Stimulated activated CD8-positive, alpha-beta memory T cell treated with anti-CD3 and anti-CD28 coated beads, Interleukin-12 subunit alpha, Interleukin-12 subunit beta, amount 100 ng/mL, for 24 hours (primary cell): ENCODE results near the gene USP22.

Source experiments
- DNase-seq: peaks from one replicate; pipeline ENCODE4 v3.0.0-alpha.2; 2020; ENCODE audit errors: extremely low read depth

Gene USP22

DNA sequence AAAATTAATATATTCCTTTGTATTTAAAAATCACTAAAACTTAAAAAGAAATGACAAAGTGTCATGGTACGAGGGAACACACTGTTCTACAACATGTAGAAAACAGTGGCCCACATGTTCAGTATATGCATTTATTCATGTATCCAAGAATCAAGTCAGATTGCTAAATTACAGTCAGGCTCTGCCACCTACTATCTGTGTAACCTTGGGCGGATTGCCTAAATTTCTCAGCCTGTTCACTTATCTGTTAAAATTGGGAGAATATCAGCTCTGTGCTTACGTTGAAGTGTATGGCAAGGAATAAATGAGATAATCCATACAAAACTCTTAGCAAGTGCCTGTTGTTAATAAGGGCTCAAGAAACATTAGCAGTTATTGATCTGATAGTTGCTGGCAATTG lies 3.4 kb upstream of the USP22 start:
- no peak for DNase-seq

GRCh38 chr17:21044971-21045370 lies 2.2 kb upstream of the USP22 start:
- DNase-seq = no peak

- DNase-seq = peak; percentile 94
Observed at GRCh38 chr17:21043296-21044232, 753 bp upstream of the USP22 start.

DNA sequence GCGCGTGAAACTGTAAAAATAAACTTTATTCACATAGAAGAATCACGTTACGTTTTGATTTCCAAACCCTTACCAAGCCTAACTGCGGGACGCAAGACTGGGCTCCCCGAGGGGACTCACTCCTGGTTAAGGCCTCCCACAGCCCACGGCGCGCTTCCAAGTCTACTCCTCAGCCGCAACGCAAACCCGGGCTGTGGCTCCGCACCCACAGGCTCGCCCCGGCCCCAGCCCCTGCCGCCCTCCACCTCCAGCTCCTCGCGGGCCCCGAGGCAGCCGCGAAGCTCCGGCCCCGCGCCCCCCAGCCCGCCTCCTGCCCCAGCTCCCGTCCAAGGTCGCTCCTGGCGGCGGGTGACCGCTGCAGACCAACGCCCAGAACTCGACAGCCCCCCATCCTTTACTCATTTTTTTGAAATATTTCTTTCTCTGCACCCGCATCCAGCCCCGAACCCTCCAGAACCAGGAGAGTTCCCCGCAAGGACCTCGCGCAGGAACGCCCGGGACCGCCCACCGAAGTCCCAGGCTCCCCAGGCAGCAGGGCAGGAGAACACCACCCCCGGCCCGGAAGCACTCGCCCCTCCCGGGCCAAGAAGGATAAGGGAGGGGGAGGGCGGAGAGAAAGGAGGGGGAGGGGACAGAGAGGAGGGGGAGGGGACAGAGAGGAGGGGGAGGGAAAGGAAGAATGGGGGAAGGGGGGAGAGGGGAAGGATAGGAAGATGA lies 912 bp downstream of the USP22 start:
- no peak for DNase-seq

DNA sequence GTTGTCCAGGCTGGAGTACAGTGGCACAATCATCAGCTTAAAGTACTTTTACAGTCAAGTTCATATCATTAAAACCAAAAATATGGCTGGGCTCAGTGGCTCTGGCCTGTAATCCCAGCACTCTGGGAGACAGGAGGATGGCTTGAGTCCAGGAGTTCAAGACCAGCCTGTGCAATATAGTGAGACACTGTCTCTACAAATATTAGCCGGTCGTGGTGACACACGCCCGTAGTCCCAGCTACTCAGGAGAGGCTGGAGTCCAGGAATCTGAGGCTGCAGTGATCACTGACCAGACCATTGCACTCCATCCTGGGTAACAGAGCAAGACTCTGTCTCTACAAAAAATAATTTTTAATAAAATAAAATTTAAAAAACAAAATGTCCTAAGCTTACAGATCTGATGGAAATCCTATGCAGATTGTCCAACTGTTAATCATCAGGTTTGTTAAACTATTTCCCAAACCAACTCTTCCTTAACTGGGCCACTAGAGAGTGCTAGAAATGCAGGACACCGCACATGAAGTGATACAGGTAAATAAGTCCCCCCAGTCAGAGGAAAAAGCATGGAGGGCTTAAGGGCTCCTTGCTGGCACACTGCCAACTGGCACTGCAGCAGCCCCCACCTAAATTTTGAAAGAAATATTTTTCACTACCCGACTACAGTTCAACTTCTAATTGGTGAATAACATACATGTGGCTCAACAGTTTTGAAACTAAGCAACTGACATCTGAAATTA lies 2.8 kb downstream of the USP22 start:
- DNase-seq = no peak

GRCh38 chr17:21037117-21037803 lies 5.6 kb downstream of the USP22 start:
- no peak for DNase-seq

GRCh38 chr17:21036361-21036881 lies 6.4 kb downstream of the USP22 start:
- DNase-seq = no peak

GRCh38 chr17:21035406-21035805 lies 7.4 kb downstream of the USP22 start:
- no peak for DNase-seq

DNA sequence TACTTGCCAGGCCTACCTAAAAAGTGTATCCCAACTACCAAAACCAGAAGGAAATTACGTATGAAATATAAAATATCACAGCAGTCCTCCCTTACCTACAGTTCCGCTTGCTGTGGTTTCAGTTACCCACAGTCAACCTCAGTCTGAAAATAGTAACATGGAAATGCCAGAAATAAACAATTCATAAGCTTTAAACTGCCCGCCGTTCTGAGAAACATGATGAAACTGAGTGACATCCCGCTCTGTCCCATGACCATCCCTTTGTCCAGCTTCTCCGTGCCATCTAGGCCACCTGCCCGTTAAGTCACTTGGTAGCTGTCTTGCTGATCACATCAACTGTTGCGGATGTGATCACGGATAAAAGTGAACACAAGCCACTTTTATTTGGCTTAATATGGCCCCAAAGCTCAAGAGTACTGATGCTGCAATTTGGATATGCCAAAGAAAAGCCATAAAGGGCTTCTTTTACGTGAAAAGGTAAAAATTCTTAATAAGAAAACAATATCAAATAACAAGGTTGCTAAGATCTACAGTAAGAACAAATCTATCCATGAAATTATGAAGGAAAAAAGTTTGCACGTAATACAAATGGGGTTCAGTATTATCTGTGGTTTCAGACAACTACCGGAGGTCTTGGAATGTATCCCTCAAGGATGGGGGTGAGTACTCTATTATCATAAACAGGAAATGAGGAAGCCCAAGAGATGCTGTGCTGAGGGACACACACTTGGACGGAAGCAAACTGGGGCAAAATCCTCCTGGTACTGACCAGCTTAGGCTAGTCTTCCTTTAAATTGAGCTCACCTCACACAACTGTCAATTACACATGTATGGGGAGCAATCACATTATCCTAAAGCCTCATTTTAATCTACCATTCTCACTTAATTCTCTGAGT lies 8.2 kb downstream of the USP22 start:
- DNase-seq = no peak

- DNase-seq = no peak
Observed at GRCh38 chr17:21033350-21033749, 9.5 kb downstream of the USP22 start.

DNA sequence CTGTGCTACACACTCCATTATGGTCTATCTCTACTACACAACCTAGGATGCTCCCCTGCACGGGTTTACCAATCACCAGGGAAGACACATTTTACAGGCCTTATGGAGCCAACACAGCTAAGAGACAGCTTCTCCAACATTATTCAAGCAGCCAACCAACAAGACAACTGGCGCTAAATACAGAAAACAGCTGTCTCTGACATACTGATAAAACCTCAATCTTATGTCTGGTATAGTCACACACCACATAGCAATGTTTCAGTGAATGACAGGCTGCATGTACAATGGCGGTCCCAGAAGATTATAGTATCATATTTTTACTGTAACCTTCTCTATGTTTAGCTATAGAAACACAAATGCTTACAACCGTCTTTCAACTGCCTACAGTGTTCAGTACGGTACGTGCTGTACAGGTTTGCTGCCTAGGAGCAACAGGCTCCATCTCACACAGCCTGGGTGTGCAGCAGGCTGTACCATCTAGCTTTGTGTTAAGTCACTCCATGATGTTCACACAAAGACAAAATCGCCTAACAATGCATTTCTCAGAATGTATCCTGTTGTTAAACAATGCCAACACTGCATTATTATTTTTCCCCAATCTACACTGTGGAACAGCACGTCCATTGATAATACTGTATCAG lies 10.9 kb downstream of the USP22 start:
- no peak for DNase-seq

DNA sequence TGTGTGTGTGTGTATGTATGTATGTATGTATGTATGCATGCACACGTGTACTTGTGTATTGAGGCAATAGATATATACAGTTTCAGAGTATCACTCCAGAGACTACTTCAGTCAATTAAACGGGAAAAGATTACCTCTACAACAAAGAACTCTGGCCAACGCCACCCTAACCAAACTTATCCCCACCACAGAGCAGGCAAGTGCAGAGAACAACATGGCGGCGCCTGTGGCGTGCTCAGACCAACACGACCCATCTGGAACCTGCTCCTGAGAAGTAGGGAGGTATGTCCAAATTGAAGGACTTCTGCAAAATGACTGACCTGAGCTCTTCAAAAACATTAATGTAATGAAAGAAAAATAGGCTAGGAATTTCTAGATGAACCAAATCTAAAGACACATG lies 12.4 kb downstream of the USP22 start:
- DNase-seq = no peak

- no peak for DNase-seq
Observed at GRCh38 chr17:21029515-21029914, 13.3 kb downstream of the USP22 start.

DNA sequence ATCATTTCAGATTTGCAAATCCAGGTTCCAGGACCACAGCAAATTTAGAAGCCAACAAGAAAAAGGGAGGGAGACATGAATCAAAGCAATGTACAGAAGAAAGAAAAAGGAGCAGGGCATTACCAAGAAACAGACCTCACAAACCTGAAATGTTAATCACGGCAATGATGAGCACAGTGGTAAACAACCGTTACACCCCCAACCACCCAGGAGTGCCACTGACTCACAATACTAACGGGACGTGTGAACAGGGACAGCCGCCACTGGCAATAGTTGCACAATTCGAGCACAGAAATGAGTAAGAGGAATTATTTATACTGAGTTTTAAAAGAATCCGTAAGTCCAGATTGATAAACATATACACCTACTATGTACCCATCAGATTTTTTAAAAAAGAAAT lies 13.8 kb downstream of the USP22 start:
- DNase-seq = no peak

DNA sequence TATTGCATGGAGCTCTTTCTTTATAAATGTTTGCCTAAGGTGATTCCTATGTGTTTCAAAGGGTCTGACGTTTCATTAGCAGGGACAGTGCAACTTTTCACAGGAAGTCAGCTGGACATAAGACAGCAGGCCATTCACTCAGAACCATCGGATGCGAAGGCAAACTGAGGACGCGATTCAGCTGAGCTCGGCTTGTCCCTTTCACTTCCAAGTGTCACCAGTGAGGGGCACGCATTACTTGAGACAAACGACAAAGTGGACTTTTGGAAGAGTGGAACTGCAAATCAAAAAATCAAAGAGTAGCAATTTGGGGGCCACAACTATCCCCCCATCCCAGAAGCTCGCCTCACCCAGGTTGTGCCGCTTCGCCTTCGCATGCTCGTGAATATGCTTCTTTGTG lies 14.6 kb downstream of the USP22 start:
- DNase-seq = no peak

DNA sequence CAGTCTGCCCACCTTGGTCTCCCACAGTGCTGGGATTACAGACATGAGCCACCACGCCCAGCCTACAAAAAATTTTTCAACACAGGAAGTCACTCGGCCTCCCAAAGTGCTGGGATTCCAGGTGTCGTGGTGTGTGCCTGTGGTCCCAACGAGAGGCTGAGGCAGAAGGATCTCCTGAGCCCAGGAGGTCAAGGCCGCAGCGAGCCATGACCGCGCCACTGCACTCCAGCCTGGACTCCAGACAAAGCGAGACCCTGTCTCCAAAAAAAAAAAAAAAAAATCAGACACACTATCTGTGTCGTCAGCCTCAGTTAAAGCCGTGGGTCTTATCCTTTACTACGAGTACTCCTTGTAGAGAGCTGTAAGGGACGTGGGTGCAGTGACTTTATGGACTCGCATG lies 15.8 kb downstream of the USP22 start:
- DNase-seq = no peak

- DNase-seq = no peak
Observed at GRCh38 chr17:21025451-21025850, 17.4 kb downstream of the USP22 start.

DNA sequence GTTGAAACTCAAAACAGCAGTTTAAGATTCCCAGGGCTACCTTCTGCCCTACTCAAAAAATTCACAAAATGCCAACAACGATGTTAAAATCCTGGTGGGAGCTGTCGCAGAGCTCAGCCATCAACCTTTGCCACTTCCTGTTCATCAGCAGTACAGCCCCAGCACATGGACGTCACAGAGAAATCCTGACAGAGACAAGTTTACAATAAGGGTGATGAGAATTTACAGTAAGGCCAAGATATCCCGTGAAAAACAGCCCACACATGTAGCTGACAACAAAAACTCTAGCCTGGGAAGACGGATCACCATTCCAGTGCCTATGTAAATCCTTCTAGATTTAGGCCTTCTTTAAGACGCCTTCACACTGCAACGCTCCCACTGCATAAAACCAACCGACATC lies 18.8 kb downstream of the USP22 start:
- no peak for DNase-seq

DNA sequence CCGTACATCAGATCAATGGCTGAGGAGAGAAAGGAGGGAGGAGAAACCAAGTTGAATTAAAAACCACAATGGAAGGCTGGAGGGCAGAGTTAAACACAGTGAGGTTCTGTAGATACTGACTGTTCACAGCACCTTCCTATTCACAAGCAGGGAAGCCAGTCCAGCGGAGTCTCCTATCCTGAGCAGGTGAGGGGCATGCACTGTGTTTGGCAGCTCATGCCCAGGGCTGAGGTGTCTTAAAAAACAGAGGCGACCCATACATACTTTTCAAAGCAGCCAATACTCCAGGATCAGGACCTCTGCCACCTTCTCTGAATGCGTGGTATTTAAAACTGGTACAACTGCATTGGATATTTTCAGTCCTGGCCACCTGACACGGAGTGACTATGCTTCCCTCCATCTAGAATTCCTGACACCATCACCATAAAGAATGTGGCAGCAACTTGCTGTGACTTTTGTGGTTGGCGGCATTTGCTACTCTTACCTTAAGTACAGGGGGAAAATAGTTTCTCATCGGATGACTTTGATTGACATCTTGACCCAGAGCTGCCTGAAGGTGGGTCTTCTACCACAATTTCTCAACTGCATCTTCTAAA lies 21.5 kb downstream of the USP22 start:
- no peak for DNase-seq

- no peak for DNase-seq
Observed at GRCh38 chr17:21020622-21021021, 22.2 kb downstream of the USP22 start.
